HUDEP-2 (cell line): Measurements from ENCODE around the gene PCGF3.

ENCODE experiments used
- DNase-seq, 76 experiments: peaks; one replicate each; lab custom pipeline; 2025; ENCODE audit not compliant: unreplicated experiment in 76 of 76; lab: John Stamatoyannopoulos, UW

The PCGF3 gene

DNA sequence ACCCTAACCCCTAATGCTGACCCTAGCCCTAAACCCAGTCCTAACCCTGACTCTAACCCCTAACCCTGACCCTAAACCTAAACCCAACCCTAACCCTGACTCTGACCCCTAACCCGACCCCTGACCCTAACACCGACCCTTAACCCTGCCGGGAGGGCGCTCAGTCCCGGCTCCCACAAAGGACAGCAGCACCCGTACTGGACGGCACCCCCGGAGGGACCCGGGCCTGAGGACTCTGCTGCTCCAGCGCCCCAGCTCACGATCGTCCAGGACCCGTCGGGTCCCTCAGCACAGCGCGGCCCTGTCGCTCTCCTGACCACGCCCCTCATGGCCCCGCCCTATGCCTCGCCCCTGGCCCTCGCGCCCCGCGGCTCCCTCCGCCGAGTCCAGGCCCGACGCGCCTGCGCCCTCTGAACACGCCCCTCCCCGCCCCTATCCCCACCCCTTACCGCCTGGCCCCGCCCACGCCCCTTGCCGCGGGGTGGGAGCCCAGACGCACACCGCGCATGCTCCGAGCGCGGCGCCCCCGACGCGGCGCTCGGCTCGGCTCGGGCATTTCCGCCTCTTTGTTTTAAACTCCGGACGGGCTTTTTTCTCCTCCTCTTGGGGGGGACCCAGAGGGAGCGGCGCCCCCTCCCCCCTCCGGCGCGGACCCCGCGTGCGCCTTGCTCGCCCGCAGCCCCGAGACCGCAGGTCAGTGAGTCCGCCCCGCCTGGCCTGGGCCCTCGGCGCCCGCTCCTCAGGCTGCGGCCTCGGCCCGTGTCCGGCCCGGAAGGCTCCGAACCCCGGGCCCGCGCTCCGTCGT is at the start of gene PCGF3:
TSS of gene PCGF3 (plus strand) at position 555 of the 805 bp plus-strand sequence. CDS start 27,849 bp downstream, outside the sequence.
- peak in 74 of 76 experiments; percentile 32 to 98 (median 94) for DNase-seq

DNA sequence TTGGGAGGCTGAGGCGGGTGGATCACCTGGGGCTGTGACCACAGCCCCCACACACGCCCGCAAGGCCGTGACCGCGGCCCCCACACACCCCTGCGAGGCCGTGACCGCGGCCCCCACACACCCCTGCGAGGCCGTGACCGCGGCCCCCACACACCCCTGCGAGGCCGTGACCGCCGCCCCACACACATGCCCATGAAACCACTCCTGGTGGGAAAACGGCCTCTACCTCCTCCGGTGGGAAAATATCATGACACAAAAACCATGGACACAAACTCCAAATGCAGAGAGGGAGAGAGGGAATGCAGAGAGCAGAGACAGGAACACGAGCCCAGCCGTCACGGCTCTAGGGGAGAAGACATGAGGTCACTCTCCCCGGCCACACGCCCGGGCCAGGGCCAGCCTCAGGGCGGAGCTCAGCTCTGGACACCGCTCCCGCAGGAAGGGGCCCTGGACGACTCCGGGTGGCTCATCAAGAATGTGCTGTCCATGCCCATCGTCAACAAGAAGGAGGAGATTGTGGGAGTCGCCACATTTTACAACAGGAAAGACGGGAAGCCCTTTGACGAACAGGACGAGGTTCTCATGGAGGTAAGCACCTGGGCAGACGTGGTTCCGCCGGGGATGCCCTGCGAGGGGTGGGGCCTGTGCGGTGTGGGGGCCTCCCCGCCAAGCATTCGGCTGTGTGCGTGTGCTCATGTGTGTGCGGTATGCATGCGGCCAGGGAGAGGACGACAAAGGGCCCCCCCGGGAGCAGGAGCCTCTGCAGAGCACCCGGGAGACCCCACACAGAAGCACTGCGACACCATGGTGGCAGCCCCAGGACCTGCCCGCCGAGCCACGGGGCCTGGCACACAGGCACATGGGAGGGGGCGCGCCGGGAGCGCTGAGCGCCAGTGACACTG is 48.9 kb upstream of the PCGF3 start:
- DNase-seq: no peak

GRCh38 chr4:657338-657833 is 48.2 kb upstream of the PCGF3 start:
- DNase-seq: no peak

DNA sequence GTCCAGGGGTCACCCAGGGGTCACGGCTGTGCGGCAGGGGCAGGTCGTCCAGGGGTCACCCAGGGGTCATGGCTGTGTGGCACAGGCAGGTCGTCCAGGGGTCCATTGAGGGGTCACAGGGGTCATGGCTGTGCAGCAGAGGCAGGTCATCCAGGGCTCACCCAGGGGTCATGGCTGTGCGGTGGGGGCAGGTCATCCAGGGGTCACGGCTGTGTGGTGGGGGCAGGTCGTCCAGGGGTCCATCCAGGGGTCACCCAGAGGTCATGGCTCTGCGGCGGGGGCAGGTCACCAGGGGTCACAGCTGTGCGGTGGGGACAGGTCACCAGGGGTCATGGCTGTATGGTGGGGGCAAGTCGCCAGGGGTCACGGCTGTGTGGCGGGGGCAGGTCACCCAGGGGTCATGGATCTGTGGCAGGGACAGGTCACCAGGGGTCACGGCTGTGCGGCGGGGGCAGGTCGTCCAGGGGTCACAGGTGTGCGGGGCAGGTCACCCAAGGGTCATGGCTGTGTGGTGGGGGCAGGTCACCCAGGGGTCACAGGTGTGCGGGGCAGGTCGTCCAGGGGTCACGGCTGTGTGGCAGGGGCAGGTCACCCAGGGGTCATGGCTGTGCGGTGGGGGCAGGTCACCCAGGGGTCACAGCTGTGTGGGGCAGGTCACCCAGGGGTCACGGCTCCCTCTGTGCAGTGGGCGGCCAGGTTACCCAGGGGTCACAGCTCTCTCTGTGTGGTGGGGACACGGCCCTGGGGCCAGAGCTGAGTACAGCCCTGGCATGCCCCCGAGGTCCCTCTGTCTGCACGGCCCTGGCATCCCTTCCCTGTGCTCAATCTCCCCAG is 47.6 kb upstream of the PCGF3 start:
- no peak for DNase-seq

DNA sequence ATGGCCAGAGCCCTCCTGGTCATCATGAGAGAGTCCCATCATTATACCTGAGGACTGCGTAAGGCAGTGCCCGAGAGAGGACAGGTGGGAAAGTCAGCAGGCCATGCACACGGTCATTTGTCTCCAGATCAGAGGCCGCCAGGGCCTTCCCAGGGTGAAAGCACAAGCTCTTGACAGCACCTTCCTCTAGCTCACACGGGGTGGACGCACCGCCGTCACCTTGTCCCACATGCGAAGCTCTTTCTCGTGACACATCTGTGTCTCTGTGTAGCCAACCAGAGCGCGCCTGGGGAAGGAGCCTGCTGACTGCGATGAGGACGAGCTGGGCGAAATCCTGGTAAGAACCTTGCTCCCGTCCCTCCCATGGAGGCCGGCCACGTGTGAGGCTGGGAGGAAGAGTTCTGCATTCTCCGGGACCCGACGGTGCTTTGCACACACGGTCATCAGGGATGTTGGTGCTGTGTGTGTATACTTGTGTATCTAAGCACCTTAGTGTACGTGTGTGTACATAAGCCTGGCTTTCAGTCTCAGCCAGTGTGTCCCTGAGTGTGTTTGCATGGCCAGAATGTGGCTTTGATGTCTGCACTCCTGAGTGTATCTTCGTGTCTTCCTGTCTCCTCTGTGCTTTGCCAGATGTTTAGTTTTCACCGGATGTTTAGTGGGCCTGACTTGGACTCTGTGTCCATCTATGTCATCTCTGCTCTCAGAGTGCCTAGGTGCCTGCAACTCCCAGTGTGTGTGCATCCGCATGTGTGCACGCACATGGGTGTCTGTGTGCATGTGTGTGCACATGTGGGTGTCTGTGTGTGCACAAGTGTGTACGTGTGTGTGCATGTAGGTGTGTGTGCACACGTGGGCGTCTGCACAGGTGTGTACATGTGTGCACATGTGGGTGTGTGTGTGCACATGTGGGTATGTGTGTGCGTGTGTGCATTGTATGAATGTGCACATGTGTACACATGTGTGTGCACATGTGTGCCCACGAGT is 46.7 kb upstream of the PCGF3 start:
- DNase-seq: no peak

GRCh38 chr4:659851-660250 is 45.8 kb upstream of the PCGF3 start:
- no peak for DNase-seq

- no peak for DNase-seq
Measured at GRCh38 chr4:660401-660800, 45.2 kb upstream of the PCGF3 start.

DNA sequence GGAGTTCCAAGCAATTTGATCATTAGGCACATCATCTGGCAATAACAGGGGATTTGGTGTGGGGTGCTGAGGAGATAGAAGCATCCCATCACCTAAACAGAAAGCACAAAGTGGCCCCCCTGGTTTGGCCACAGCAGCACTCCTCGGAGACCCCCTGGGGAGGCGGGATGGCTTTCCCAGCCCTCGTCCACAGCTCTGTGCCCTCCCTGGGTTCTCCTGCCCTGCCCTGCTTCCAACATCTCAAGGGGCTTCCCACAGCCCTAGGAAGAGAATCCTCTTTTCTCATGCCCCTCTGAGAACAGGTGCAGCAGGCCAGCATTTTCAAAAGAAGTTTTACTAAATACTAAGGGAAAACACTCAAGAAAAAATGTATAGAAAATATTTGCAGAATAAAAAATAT is 44.4 kb upstream of the PCGF3 start:
- no peak for DNase-seq

DNA sequence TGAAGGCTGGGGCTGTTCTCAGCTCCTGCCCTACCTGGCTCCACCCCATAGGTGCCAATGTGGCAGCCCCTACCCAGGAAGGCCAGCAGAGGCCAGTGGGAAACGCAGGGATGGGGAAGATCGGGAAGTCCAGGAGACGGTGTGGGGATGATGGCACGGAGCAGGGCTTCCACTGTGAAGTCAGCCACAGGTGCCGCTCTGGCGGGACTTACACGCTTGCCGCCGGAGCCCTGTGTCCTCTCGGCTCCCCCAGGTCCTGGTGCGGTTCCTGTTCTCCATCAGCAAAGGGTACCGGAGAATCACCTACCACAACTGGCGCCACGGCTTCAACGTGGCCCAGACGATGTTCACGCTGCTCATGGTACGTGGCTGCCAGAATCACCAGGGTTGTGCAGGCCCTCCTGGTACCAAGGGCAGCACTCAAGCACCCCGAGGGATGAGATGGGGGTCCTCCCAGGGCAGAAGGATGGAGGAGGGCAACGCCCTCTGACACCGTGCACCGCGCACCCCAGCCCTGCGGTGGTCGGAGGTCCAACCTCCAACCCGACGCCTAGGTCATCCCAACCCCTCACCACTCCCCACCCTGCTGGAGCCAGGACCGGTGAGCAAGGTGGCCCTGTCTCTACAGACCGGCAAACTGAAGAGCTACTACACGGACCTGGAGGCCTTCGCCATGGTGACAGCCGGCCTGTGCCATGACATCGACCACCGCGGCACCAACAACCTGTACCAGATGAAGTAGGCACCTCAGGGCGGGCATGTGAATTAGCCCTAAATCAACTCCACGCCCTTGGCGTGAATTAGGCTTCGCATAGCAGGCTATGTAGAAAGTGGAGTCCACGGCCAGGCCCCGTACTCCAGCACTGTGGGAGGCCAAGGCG is 43.5 kb upstream of the PCGF3 start:
- DNase-seq: no peak

- DNase-seq: no peak
Measured at GRCh38 chr4:663046-663437, 42.6 kb upstream of the PCGF3 start.

GRCh38 chr4:663438-664428 is 41.9 kb upstream of the PCGF3 start:
- DNase-seq: peak in 53 of 76 experiments; percentile 2 to 66 (median 45)

DNA sequence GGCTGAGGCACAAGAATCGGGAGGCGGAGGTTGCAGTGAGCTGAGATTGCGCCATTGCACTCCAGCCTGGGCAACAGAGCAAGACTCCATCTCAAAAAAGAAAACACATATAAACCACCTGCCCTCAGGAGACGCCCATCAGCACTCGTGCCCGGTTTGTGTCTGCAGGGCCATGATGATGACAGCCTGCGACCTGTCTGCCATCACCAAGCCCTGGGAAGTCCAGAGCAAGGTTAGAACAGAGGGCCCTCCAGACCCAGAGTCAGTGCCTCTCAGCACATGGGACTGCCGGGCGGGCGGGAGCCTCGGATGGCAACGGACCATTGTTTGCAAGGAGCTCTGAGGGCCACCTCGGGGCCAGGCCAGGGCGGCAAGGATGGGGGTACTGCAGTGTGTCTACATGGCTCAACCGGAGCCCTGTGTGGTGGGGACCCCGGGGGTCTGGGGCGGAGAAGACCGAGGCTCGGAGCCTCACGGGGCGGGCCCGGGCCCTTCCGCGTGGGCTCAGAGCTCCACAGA is 40.9 kb upstream of the PCGF3 start:
- no peak for DNase-seq

GRCh38 chr4:665381-665750 is 40.3 kb upstream of the PCGF3 start:
- DNase-seq: no peak

- no peak for DNase-seq
Measured at GRCh38 chr4:665751-666435, 39.7 kb upstream of the PCGF3 start.

DNA sequence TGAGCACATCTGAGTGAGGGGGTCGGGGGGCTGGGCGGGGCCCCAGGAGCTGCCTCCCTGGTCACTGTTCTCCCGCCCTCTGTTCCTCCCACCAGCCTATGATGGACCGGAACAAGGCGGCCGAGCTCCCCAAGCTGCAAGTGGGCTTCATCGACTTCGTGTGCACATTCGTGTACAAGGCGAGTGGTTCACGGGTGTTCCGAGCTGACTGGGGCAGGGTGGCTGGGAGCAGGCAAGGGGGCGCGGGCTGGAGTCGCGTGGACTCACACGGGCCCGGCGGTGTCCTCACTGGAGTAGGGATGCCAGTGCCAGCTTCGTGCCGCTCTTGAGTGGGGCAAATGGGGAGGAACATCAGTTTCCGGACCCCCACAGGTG is 39.2 kb upstream of the PCGF3 start:
- DNase-seq: no peak

- DNase-seq: no peak
Measured at GRCh38 chr4:666822-667544, 38.6 kb upstream of the PCGF3 start.
